GM12878 (cell line): Measurements from ENCODE around the gene ALS2. TPM values are rescaled to one million over a fixed set of nuclear protein-coding genes. Genes with fewer than 3 reads are reported as not detected.

Experiments
- ATAC-seq: fragments of 200-7000 bp; cut with Tn5 transposase; 3 replicates; pipeline ENCODE4 v1.9.1; 2020; ENCODE audit warnings: mild to moderate bottlenecking, moderate library complexity
- BruUV-seq: library from RNA; stranded (reverse); fragments of 400-500 nt; replicated peaks from 2 replicates; lab custom pipeline; 2021; lab: Mats Ljungman, UMichigan
- CTCF ChIA-PET: fragments of 300-600 bp; sonication (Branson Sonifier 250); formaldehyde crosslinking; extraction: SDS; loops from one replicate; lab custom pipeline; 2021; ENCODE audit warnings: inconsistent platforms; lab: Yijun Ruan, JAX
- POLR2A ChIA-PET: fragments of 350-600 bp; formaldehyde crosslinking; extraction: SDS; loops from one replicate; lab custom pipeline; 2021; ENCODE audit warnings: inconsistent platforms; lab: Charles Lee
- RAD21 ChIA-PET: fragments of 300-600 bp; sonication (Branson Sonifier 250); formaldehyde crosslinking; loops from one replicate; lab custom pipeline; 2023; ENCODE audit warnings: antibody characterized with exemption; ENCODE audit not compliant: unreplicated experiment; lab: Charles Lee
- SMC1A ChIA-PET: fragments of 300-600 bp; sonication (Branson Sonifier 250); formaldehyde crosslinking; loops from one replicate; lab custom pipeline; 2023; ENCODE audit not compliant: unreplicated experiment, uncharacterized antibody; lab: Charles Lee
- DNase-seq: peaks from one replicate; pipeline ENCODE4 v3.0.0-alpha.2; 2011; ENCODE audit warnings: low read depth, low spot score
- FAIRE-seq: peaks from 3 replicates; lab custom pipeline; 2011; peaks lifted over from hg19 to GRCh38; lab: Jason Lieb, UNC
- H2AFZ ChIP-seq: 2 replicates; pipeline ENCODE4 v1.6.0; 2011; ENCODE audit warnings: low read depth, low read length, control low read depth; ENCODE audit not compliant: control insufficient read depth
- H3K27ac ChIP-seq: 2 replicates; pipeline ENCODE4 v1.5.1; 2011; ENCODE audit warnings: control low read depth; ENCODE audit not compliant: control insufficient read depth, insufficient read depth
- H3K27me3 ChIP-seq, 2 experiments: replicated peaks in 1 of 2; 2 replicates each; pipeline versions ENCODE4 v1.6.0 to v1.6.1; 2011; ENCODE audit warnings: low read length in 1 of 2; ENCODE audit not compliant: control insufficient read depth in 2 of 2, insufficient read depth in 2 of 2
- H3K36me3 ChIP-seq, 2 experiments: 2 replicates each; pipeline ENCODE4 v1.5.1; 2011; ENCODE audit warnings: low read length in 1 of 2; ENCODE audit not compliant: control insufficient read depth in 2 of 2, insufficient read depth in 2 of 2
- H3K4me1 ChIP-seq: 2 replicates; pipeline ENCODE4 v1.6.1; 2011; ENCODE audit warnings: mild to moderate bottlenecking, low read length, moderate library complexity, mixed read lengths; ENCODE audit not compliant: control insufficient read depth, insufficient read depth
- H3K4me2 ChIP-seq: 2 replicates; pipeline ENCODE4 v1.6.0; 2011; ENCODE audit warnings: control low read depth; ENCODE audit not compliant: control insufficient read depth, insufficient read depth
- H3K4me3 ChIP-seq: fragments of 200-600 bp; sonication (generic); 2 replicates; pipeline ENCODE4 v1.5.1; 2016
- H3K79me2 ChIP-seq: 2 replicates; pipeline ENCODE4 v1.6.0; 2011; ENCODE audit warnings: low read length; ENCODE audit not compliant: control insufficient read depth, insufficient read depth
- H3K9ac ChIP-seq: 2 replicates; pipeline ENCODE4 v1.8.0; 2011; ENCODE audit warnings: low read length, control low read depth, mixed read lengths; ENCODE audit not compliant: control insufficient read depth, insufficient read depth
- H3K9me3 ChIP-seq: replicated peaks from 3 replicates; pipeline ENCODE4 v1.5.1; 2011; ENCODE audit warnings: mild to moderate bottlenecking, low read length; ENCODE audit not compliant: control insufficient read depth, insufficient read depth
- H4K20me1 ChIP-seq: 2 replicates; pipeline ENCODE4 v1.6.0; 2011; ENCODE audit not compliant: control insufficient read depth, insufficient read depth
- ATF2 ChIP-seq: IDR thresholded peaks from 2 replicates; pipeline ENCODE4 v1.6.1; 2012; ENCODE audit warnings: low read length, inconsistent platforms
- BRCA1 ChIP-seq: IDR thresholded peaks from 2 replicates; pipeline ENCODE4 v1.6.1; 2011; ENCODE audit warnings: low read depth, low read length, improper control_type of control experiment
- CTCF ChIP-seq, 3 experiments: IDR thresholded peaks in 2 of 3; conservative IDR thresholded peaks in 1 of 3; 2 replicates each; pipeline ENCODE4 v1.5.1; 2011; ENCODE audit warnings: low read depth in 3 of 3, low read length in 3 of 3, mild to moderate bottlenecking in 3 of 3, control low read depth in 2 of 3, moderate library complexity in 2 of 3, inconsistent platforms in 1 of 3, mixed read lengths in 1 of 3; ENCODE audit not compliant: control insufficient read depth in 2 of 3, insufficient read depth in 1 of 3; ENCODE audit errors: extremely low read depth in 1 of 3
- ESRRA ChIP-seq: IDR thresholded peaks from 2 replicates; pipeline ENCODE4 v1.6.1; 2012; ENCODE audit warnings: mild to moderate bottlenecking, low read length, improper control_type of control experiment
- GABPA ChIP-seq: IDR thresholded peaks from 2 replicates; pipeline ENCODE4 v1.6.1; 2014; ENCODE audit warnings: antibody characterized with exemption, low read depth, mild to moderate bottlenecking, inconsistent platforms
- HDAC2 ChIP-seq: fragments of 200-600 bp; sonication (generic); IDR thresholded peaks from 2 replicates; pipeline ENCODE4 v1.6.1; 2017
- HDAC6 ChIP-seq: fragments of 200-600 bp; sonication (generic); IDR thresholded peaks from one replicate; pipeline ENCODE4 v1.8.0; 2017; ENCODE audit warnings: antibody characterized with exemption; ENCODE audit not compliant: unreplicated experiment
- IKZF1 ChIP-seq: fragments of 450-650 bp; conservative IDR thresholded peaks from 2 replicates; pipeline ENCODE4 v1.6.1; 2017; ENCODE audit warnings: antibody characterized with exemption, mild to moderate bottlenecking
- JUND ChIP-seq: IDR thresholded peaks from 2 replicates; pipeline ENCODE4 v1.6.1; 2012; ENCODE audit warnings: low read depth, mild to moderate bottlenecking, low read length, improper control_type of control experiment, moderate library complexity
- PBX3 ChIP-seq: IDR thresholded peaks from 2 replicates; pipeline ENCODE4 v1.6.1; 2011; ENCODE audit warnings: mild to moderate bottlenecking, low read depth, low read length, moderate library complexity; ENCODE audit not compliant: insufficient replicate concordance
- RELA ChIP-seq: fragments of 450-650 bp; IDR thresholded peaks from 2 replicates; pipeline ENCODE4 v1.8.0; 2014; ENCODE audit warnings: borderline replicate concordance; ENCODE audit not compliant: partially characterized antibody
- RFX5 ChIP-seq: IDR thresholded peaks from 2 replicates; pipeline ENCODE4 v1.6.1; 2011; ENCODE audit warnings: low read depth, low read length, improper control_type of control experiment
- SMARCA5 ChIP-seq: fragments of 450-650 bp; IDR thresholded peaks from 2 replicates; pipeline ENCODE4 v1.6.1; 2017; ENCODE audit warnings: mild to moderate bottlenecking
- SREBF1 ChIP-seq: IDR thresholded peaks from 2 replicates; pipeline ENCODE4 v1.6.1; 2012; ENCODE audit warnings: mild to moderate bottlenecking, low read length
- WRNIP1 ChIP-seq: IDR thresholded peaks from 2 replicates; pipeline ENCODE4 v1.6.1; 2011; ENCODE audit warnings: low read depth, low read length, improper control_type of control experiment, borderline replicate concordance
- YBX1 ChIP-seq: fragments of 450-650 bp; IDR thresholded peaks from 2 replicates; pipeline ENCODE4 v1.6.1; 2016; ENCODE audit warnings: antibody characterized with exemption
- ZNF207 ChIP-seq: fragments of 450-650 bp; IDR thresholded peaks from 2 replicates; pipeline ENCODE4 v1.6.1; 2014; ENCODE audit warnings: antibody characterized with exemption, mild to moderate bottlenecking, borderline replicate concordance
- ZNF217 ChIP-seq: fragments of 450-650 bp; IDR thresholded peaks from 2 replicates; pipeline ENCODE4 v1.6.1; 2017; ENCODE audit warnings: antibody characterized with exemption, mild to moderate bottlenecking
- WGBS: methylation state at CpG from one replicate; pipeline ENCODE4 v1.1.6; 2016; ENCODE audit warnings: low lambda C conversion rate; ENCODE audit not compliant: insufficient replicate concordance, insufficient coverage; ENCODE audit errors: missing lambda C conversion rate; 5-methylcytosine and 5-hydroxymethylcytosine counted together
- in situ Hi-C: fragments of 300-500 bp; cut with MboI; formaldehyde crosslinking; loops from 9 replicates; pipeline ENCODE4 v1.14.3; 2018; ENCODE audit warnings: mixed read lengths
- intact Hi-C: fragments of 100-400 bp; cut with micrococcal nuclease; formaldehyde crosslinking; loops from one replicate; pipeline ENCODE4 v1.14.2; 2022; ENCODE audit not compliant: unreplicated experiment
- polyA plus RNA-seq, 11 experiments: library from polyadenylated mRNA; depleted of rRNA in 4 of 11; unstranded in 6 of 11; stranded (reverse) in 5 of 11; fragments of >200 nt; fragmentation: Nextera tagmentation in 4 of 11; fragmentation: Illumina TruSeq in 1 of 11; extraction: Ambion mirVana in 4 of 11; extraction: Trizol in 1 of 11; gene quantifications; 1 replicate in 1 of 11; 2 replicates in 10 of 11; pipeline versions ENCODE4 v1.2.1 to v1.2.3, GENCODE V29; 2011 to 2016; ENCODE audit warnings: inconsistent platforms in 2 of 11, missing spikeins in 2 of 11, low read depth in 1 of 11
- total RNA-seq, 4 experiments: library from RNA; depleted of rRNA in 3 of 4; stranded (reverse); fragments of >200 nt in 3 of 4; fragmentation: Illumina TruSeq in 1 of 4; extraction: Trizol in 1 of 4; gene quantifications; 2 replicates each; pipeline versions ENCODE4 v1.2.1 to v1.2.3, GENCODE V29; 2013 to 2021
- TF ChIP-seq, protein P1 (sequence below): fragments of 450-650 bp; IDR thresholded peaks from 2 replicates; pipeline ENCODE4 v1.6.1; 2016; ENCODE audit warnings: mild to moderate bottlenecking

ALS2 gene
- total and polyA plus RNA-seq, 10 of the 15 experiments (the other 5 are each of a cell fraction or from before 2014, with no cell fraction given): 2.4 to 10.4 (median 7.7) TPM

- in situ Hi-C loops (no loop called here), intact Hi-C loops (no loop called here)
- no peak for TF ChIP-seq RFX5
- no peak for TF ChIP-seq JUND
- no peak for TF ChIP-seq HDAC2
- no peak for TF ChIP-seq ESRRA
- no peak for TF ChIP-seq PBX3
- TF ChIP-seq CTCF (IDR thresholded peaks at IDR 0.05 in 2 of 3, conservative IDR thresholded peaks at IDR 0.05 in 1 of 3; ENCODE audit: control insufficient read depth in 2 of 3, extremely low read depth in 1 of 3, insufficient read depth in 1 of 3, low read depth in 3 of 3, low read length in 3 of 3): no peak
- no peak for TF ChIP-seq YBX1
- TF ChIP-seq SREBF1: no peak
- TF ChIP-seq ZNF217: no peak
- no peak for TF ChIP-seq ZNF207
- TF ChIP-seq WRNIP1: no peak
- TF ChIP-seq, protein P1, sequence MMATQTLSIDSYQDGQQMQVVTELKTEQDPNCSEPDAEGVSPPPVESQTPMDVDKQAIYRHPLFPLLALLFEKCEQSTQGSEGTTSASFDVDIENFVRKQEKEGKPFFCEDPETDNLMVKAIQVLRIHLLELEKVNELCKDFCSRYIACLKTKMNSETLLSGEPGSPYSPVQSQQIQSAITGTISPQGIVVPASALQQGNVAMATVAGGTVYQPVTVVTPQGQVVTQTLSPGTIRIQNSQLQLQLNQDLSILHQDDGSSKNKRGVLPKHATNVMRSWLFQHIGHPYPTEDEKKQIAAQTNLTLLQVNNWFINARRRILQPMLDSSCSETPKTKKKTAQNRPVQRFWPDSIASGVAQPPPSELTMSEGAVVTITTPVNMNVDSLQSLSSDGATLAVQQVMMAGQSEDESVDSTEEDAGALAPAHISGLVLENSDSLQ: no peak
- TF ChIP-seq RELA: no peak
- no peak for TF ChIP-seq BRCA1
- TF ChIP-seq IKZF1: no peak
- no peak for TF ChIP-seq ATF2
- TF ChIP-seq GABPA: no peak
- no peak for TF ChIP-seq SMARCA5
- TF ChIP-seq HDAC6: no peak
- BruUV-seq: no TSS peak
- H3K4me3 ChIP-seq: no peak overlapping the region
- ATAC-seq: no peak
- RAD21 ChIA-PET: no interaction called here
- POLR2A ChIA-PET: interaction anchor here (0.5 kb wide), 1 partner anchor 205 kb away, joined by 6 read pairs; no protein-coding TSS in a partner anchor
- CTCF ChIA-PET: no interaction called here
- no peak overlapping the region for H3K27ac ChIP-seq
- FAIRE-seq: no peak
- H3K4me1 ChIP-seq: no peaks in the 10 kb centered on the region
- no peak overlapping the region for H3K9ac ChIP-seq
- no peaks in the 10 kb centered on the region for H3K9me3 ChIP-seq
- no peaks in the 10 kb centered on the region for H3K27me3 ChIP-seq
- H2AFZ ChIP-seq: no peak overlapping the region
- SMC1A ChIA-PET: interaction anchor here (1.0 kb wide), 1 partner anchor 9 kb away, joined by 3 read pairs; no protein-coding TSS in a partner anchor
- H3K79me2 ChIP-seq: no peaks in the 10 kb centered on the region; the same call in 1 of the 2 replicates
- no peak overlapping the region for H3K4me2 ChIP-seq
- no peak for DNase-seq
- H4K20me1 ChIP-seq: no peaks in the 10 kb centered on the region
- 82% methylated on average over 2 of the region's 2 CpGs for WGBS
- H3K36me3 ChIP-seq: no peaks in the 10 kb centered on the region
Measured at GRCh38 chr2:201774546-201774945, 6.2 kb downstream of the ALS2 start.
